Measurements from ENCODE around the gene TP73.

TP73 gene

GRCh38 chr1:3733883-3734589, 81.7 kb downstream of the TP73 start:
- Mint-ChIP-seq H3K9me3 (no peaks in the 10 kb centered on the region), H3K27me3 (no peaks in the 10 kb centered on the region), H3K27ac (ENCODE audit: low read depth) (no peak overlapping the region), H3K4me1 (no peaks in the 10 kb centered on the region), H3K36me3 (ENCODE audit: insufficient read depth) (peaks cover 1% of the 10 kb centered on the region), H3K4me3 (no peak overlapping the region)
- no peak for DNase-seq (ENCODE audit: low spot score in 2 of 2)
- ATAC-seq (replicated peaks; ENCODE audit: extremely low read depth, poor library complexity, severe bottlenecking): no peak

- Mint-ChIP-seq H3K27me3 (no peaks in the 10 kb centered on the region), H3K4me1 (no peaks in the 10 kb centered on the region), H3K9me3 (no peaks in the 10 kb centered on the region), H3K36me3 (ENCODE audit: insufficient read depth) (peaks cover 1% of the 10 kb centered on the region), H3K27ac (ENCODE audit: low read depth) (no peak overlapping the region), H3K4me3 (no peak overlapping the region)
- ATAC-seq (replicated peaks; ENCODE audit: extremely low read depth, poor library complexity, severe bottlenecking) (no peak), DNase-seq (ENCODE audit: low spot score in 2 of 2) (no peak)
Observed at GRCh38 chr1:3734602-3735001, 82.3 kb downstream of the TP73 start.

DNA sequence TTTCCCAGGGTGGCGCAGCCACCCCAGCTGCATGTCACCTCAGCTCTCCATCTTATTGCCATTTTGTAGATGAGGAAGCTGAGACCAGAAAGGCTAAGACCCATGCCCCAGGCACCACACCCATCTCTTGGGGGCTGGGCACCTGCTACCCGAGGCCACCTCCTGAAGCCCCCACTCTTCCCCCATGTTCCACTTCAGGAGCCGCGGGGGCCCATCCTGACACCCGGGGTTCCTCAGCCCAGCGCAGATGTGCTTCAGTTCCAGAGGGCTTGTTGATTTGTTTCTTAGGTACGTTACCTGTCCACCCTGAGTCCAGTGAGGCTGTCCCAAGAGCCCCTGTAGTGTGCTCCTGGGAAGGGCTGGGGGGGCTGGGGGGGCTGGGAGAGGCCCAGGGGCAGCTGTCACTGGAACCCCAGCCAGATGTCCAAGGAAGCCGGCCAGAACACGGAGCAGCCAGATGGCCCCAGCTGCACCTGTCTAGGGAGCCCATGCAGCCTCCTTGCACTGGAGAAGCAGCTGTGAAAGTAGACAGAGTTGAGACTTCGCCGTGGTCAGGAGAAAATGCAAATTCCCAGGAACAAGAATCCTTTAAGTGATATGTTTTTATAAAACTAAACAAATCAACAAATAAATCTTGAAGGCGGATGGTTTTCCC, 82.8 kb downstream of the TP73 start:
- Mint-ChIP-seq H3K9me3 (no peaks in the 10 kb centered on the region), H3K4me1 (no peaks in the 10 kb centered on the region), H3K36me3 (ENCODE audit: insufficient read depth) (peaks cover 1% of the 10 kb centered on the region), H3K4me3 (no peak overlapping the region), H3K27me3 (no peaks in the 10 kb centered on the region), H3K27ac (ENCODE audit: low read depth) (no peak overlapping the region)
- DNase-seq (ENCODE audit: low spot score in 2 of 2) (no peak), ATAC-seq (replicated peaks; ENCODE audit: extremely low read depth, poor library complexity, severe bottlenecking) (no peak)

- H3K4me1 Mint-ChIP-seq: no peaks in the 10 kb centered on the region
- no peak overlapping the region for H3K4me3 Mint-ChIP-seq
- H3K27ac Mint-ChIP-seq (ENCODE audit: low read depth): no peak overlapping the region
- no peak for ATAC-seq (replicated peaks; ENCODE audit: extremely low read depth, poor library complexity, severe bottlenecking)
- peaks cover 1% of the 10 kb centered on the region for H3K36me3 Mint-ChIP-seq (ENCODE audit: insufficient read depth)
- H3K9me3 Mint-ChIP-seq: no peaks in the 10 kb centered on the region
- DNase-seq (ENCODE audit: low spot score in 2 of 2): no peak
- H3K27me3 Mint-ChIP-seq: no peaks in the 10 kb centered on the region
Observed at GRCh38 chr1:3735688-3736087, 83.4 kb downstream of the TP73 start.

- DNase-seq (ENCODE audit: low spot score in 2 of 2): no peak
- no peak overlapping the region for H3K27ac Mint-ChIP-seq (ENCODE audit: low read depth)
- H3K9me3 Mint-ChIP-seq: no peaks in the 10 kb centered on the region
- H3K4me1 Mint-ChIP-seq: no peaks in the 10 kb centered on the region
- no peaks in the 10 kb centered on the region for H3K27me3 Mint-ChIP-seq
- no peak overlapping the region for H3K4me3 Mint-ChIP-seq
- H3K36me3 Mint-ChIP-seq (ENCODE audit: insufficient read depth): peaks cover 1% of the 10 kb centered on the region
- no peak for ATAC-seq (replicated peaks; ENCODE audit: extremely low read depth, poor library complexity, severe bottlenecking)
Observed at GRCh38 chr1:3736131-3736561, 83.8 kb downstream of the TP73 start.

DNA sequence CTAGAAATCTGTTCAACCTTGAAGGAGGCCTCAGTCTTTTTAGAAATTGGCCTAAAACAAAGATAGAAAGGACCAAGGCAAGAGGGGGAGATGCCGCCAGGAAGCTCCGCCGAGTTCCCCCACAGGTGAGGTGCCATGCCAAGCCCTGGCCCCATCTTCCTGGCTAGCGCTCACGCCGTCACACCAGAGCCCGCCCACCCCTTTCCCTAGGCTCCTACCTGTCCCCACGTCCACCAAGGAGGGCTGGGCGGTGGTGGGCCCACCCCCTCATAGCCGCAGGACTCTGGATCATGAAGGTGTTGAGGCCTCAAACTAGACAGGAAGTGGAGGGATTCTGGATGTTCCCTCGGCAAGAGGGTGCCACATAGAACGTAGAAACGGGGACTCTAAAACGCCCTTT, 84.4 kb downstream of the TP73 start:
- H3K4me3 Mint-ChIP-seq: no peak overlapping the region
- H3K9me3 Mint-ChIP-seq: no peaks in the 10 kb centered on the region
- DNase-seq (ENCODE audit: low spot score in 2 of 2) (no peak), ATAC-seq (replicated peaks; ENCODE audit: extremely low read depth, poor library complexity, severe bottlenecking) (no peak)
- no peaks in the 10 kb centered on the region for H3K27me3 Mint-ChIP-seq
- no peak overlapping the region for H3K27ac Mint-ChIP-seq (ENCODE audit: low read depth)
- peaks cover 1% of the 10 kb centered on the region for H3K36me3 Mint-ChIP-seq (ENCODE audit: insufficient read depth)
- H3K4me1 Mint-ChIP-seq: no peaks in the 10 kb centered on the region

- Mint-ChIP-seq H3K27ac (ENCODE audit: low read depth) (no peak overlapping the region), H3K36me3 (ENCODE audit: insufficient read depth) (peaks cover 5% of the 10 kb centered on the region), H3K4me3 (no peak overlapping the region), H3K27me3 (no peaks in the 10 kb centered on the region), H3K9me3 (no peaks in the 10 kb centered on the region), H3K4me1 (no peaks in the 10 kb centered on the region)
- no peak for ATAC-seq (replicated peaks; ENCODE audit: extremely low read depth, poor library complexity, severe bottlenecking)
- DNase-seq (ENCODE audit: low spot score in 2 of 2): no peak
Observed at GRCh38 chr1:3738943-3739342, 86.6 kb downstream of the TP73 start.

- no peak overlapping the region for H3K4me3 Mint-ChIP-seq
Observed at GRCh38 chr1:3740042-3740441, 87.7 kb downstream of the TP73 start.

DNA sequence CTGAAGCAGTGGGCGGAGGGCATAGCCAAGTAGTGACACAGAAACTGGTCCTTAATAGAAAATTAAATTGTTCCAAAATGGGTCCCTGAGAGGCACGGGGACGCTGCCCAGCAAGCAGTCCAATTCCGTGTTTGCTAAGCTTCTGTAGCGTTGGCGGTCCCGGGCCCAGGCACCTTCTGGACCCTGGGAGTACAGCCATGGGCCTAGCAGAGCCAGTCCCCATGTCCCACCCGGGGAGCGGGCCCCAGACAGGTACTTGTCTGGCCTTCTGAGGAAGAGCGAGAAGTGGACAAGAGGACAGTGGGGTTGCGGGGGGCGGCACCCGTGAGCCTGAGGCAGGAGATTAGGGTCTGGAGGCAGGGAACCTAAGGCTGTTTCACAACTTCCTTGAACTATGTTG, 88.4 kb downstream of the TP73 start:
- no peaks in the 10 kb centered on the region for H3K9me3 Mint-ChIP-seq
- peaks cover 6% of the 10 kb centered on the region for H3K4me1 Mint-ChIP-seq
- no peak overlapping the region for H3K4me3 Mint-ChIP-seq
- ATAC-seq (replicated peaks; ENCODE audit: extremely low read depth, poor library complexity, severe bottlenecking) (no peak), DNase-seq (ENCODE audit: low spot score in 2 of 2) (no peak)
- peaks cover 6% of the 10 kb centered on the region for H3K36me3 Mint-ChIP-seq (ENCODE audit: insufficient read depth)
- no peaks in the 10 kb centered on the region for H3K27me3 Mint-ChIP-seq
- no peak overlapping the region for H3K27ac Mint-ChIP-seq (ENCODE audit: low read depth)

More at GRCh38 chr1:3740042-3740441, 87.7 kb downstream of the TP73 start:
- H3K27ac Mint-ChIP-seq (ENCODE audit: low read depth): no peak overlapping the region
- H3K27me3 Mint-ChIP-seq: no peaks in the 10 kb centered on the region
- no peak for ATAC-seq (replicated peaks; ENCODE audit: extremely low read depth, poor library complexity, severe bottlenecking)
- no peak for DNase-seq (ENCODE audit: low spot score in 2 of 2)
- H3K9me3 Mint-ChIP-seq: no peaks in the 10 kb centered on the region
- peaks cover 6% of the 10 kb centered on the region for H3K36me3 Mint-ChIP-seq (ENCODE audit: insufficient read depth)
- no peaks in the 10 kb centered on the region for H3K4me1 Mint-ChIP-seq

- H3K9me3 Mint-ChIP-seq: no peaks in the 10 kb centered on the region
- no peak overlapping the region for H3K4me3 Mint-ChIP-seq
- DNase-seq (ENCODE audit: low spot score in 2 of 2) (no peak), ATAC-seq (replicated peaks; ENCODE audit: extremely low read depth, poor library complexity, severe bottlenecking) (no peak)
- H3K27me3 Mint-ChIP-seq: no peaks in the 10 kb centered on the region
- no peak overlapping the region for H3K27ac Mint-ChIP-seq (ENCODE audit: low read depth)
- H3K4me1 Mint-ChIP-seq: peaks cover 10% of the 10 kb centered on the region
- peaks cover 10% of the 10 kb centered on the region for H3K36me3 Mint-ChIP-seq (ENCODE audit: insufficient read depth)
Observed at GRCh38 chr1:3741566-3742438, 89.5 kb downstream of the TP73 start.

DNA sequence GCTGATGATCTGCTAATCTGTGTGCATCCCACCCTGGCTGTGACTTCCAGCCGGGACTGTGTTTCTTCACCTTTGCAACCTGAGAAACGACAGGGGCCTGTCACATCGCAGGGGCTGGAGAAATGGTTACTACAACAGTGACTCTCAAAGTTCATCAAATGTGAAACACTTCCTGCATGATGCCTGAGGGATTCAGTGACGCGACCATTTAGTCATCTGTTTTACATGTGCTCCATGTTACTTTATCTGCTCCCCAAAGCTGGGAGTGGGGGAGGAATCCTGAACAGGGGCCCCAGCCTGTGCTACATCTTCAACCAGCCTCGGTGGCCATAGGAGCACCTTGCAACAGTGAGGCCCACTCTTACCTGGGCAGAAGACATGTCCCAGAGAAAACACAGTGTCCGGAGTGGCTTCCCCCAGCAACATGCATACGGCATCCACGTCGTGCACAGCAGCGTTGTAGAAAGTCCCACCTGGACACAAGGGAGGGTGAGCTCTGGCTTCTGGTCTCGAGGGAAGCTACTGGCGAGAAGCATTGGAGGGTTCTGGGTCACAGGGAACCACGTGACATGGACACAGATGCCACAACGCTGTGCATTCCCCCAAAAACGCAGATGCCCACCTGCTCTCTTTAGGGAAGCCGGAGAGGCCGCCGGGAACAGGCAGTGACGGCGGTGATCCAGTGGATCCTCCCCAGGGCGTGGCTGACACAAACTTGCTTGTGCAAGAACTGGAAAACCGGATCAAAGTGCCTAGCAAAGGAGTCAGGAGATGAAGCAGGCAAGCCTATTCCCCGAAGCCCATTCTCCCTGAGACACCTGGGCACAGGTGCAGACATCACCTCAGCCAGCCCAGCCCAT, 90.4 kb downstream of the TP73 start:
- ATAC-seq (replicated peaks; ENCODE audit: extremely low read depth, poor library complexity, severe bottlenecking) (no peak), DNase-seq (ENCODE audit: low spot score in 2 of 2) (no peak)
- no peak overlapping the region for H3K4me3 Mint-ChIP-seq
- peaks cover 12% of the 10 kb centered on the region for H3K4me1 Mint-ChIP-seq
- H3K27ac Mint-ChIP-seq (ENCODE audit: low read depth): no peak overlapping the region
- peaks cover 10% of the 10 kb centered on the region for H3K36me3 Mint-ChIP-seq (ENCODE audit: insufficient read depth)
- H3K27me3 Mint-ChIP-seq: no peaks in the 10 kb centered on the region
- H3K9me3 Mint-ChIP-seq: no peaks in the 10 kb centered on the region

DNA sequence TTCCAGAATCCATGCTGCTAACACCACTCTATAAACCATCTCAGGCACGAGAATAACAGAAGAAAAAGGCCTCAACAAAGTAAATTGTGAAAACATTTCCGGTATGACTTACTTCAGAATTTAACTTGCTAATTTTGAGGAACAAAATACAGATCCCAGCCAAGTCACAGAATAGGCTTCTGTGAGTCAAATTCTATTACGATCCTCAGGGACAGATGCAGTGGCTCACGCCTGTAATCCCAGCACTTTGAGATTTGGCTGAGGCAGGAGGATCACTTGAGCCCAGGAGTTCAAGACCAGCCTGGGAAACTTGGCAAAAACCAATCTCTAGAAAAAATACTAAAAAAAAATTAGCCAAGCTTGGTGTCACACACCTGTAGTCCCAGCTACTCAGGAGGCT, 91.1 kb downstream of the TP73 start:
- Mint-ChIP-seq H3K27ac (ENCODE audit: low read depth) (no peak overlapping the region), H3K27me3 (no peaks in the 10 kb centered on the region)
- no peak for DNase-seq (ENCODE audit: low spot score in 2 of 2)

More for the DNA sequence above, 91.1 kb downstream of the TP73 start:
- Mint-ChIP-seq H3K4me1 (peaks cover 19% of the 10 kb centered on the region), H3K36me3 (ENCODE audit: insufficient read depth) (peaks cover 10% of the 10 kb centered on the region), H3K4me3 (no peak overlapping the region), H3K9me3 (no peaks in the 10 kb centered on the region)
- no peak for ATAC-seq (replicated peaks; ENCODE audit: extremely low read depth, poor library complexity, severe bottlenecking)

Data from central memory CD8-positive, alpha-beta T cell (primary cell).